Measurements from ENCODE around the gene PRDM2.
A peak's percentile ranks its signal among the peaks of the same experiment; 100 is the strongest.

PRDM2 gene

DNA sequence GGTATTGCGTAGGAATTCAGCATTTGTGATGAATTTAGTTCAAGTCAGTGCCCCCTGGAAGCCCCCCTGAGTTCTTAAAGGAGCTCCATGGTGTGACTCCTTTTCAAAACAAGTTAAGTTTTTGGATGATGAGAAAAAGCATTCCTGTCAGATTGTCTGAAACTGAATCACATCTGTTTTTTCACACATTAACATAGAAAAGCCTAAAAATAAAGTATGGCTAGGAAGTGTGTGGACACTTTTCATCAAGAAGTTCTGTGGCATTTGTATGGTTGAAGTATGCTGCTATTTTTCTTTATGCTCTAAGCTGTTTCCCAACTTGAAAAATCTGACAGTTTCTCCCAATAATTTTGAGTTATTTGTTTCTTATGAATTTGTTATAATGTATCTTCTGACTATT lies 33.7 kb downstream of the PRDM2 start:
- DNase-seq (ENCODE audit: low spot score): no peak

- no peak for DNase-seq (ENCODE audit: low spot score)
Measured at GRCh38 chr1:13735168-13735930, 35.4 kb downstream of the PRDM2 start.

DNA sequence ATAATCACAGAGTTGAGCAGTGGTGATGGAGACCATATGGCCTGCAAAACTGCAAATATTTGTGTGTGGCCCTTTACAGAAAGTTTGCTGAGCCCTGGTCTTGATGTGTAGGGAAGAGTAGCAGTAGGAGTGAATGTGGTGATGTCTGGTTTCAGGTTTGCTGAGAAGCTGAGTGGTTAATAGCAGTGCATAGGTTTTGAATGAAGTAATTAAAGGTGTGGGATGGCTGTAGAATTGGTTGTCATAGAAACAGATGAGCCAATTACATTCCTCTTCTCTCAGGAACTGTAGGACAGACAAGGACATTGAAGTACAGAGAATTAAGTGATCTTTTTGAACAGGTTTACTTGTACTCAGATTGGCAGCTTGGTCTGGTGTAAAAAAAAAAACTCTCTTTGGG lies 37.4 kb downstream of the PRDM2 start:
- no peak for DNase-seq (ENCODE audit: low spot score)

- DNase-seq (ENCODE audit: low spot score): no peak
Measured at GRCh38 chr1:13746342-13746741, 46.4 kb downstream of the PRDM2 start.

GRCh38 chr1:13748610-13749505 lies 48.9 kb downstream of the PRDM2 start:
- peak; percentile 97 for DNase-seq (ENCODE audit: low spot score)

DNA sequence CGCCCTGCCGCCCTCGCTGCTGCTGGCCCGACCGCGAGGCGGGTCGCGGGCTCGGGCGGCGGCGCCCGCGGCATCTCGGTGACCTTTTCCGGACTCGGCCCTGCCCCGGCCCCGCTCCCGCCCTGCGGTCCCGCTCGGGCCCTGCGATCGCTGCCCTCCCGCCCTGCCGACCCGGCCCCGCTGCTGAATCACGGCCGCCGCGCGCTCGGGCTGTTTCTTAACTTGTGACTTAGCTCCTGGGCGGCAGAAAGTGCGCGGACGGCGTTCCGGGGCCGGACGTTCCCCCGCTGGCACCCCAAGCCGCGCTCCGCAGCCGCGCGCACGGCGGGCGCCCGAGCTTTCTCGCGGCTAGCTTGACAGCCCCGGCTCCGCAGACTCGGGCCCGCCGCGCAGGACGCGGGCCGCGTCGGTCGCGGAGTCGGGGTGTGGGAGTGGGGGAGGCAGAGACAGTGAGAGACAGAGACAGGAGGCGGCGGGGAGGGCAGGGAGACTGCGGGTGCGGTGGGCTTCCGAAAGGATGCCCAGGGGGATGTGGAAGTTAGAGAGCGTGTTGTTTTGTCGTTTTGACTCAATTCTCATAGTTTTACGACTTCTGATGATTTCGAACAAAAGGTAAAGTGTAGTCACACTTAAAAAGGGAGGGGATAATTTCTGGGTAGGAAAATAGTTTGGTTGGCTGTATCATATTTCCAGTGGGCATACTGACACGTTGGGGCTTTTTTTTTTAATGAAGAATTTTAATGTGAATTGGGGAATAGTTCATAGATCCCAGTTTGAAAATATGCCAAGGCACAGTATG lies 49.8 kb downstream of the PRDM2 start:
- DNase-seq (ENCODE audit: low spot score): peak; percentile 42

DNA sequence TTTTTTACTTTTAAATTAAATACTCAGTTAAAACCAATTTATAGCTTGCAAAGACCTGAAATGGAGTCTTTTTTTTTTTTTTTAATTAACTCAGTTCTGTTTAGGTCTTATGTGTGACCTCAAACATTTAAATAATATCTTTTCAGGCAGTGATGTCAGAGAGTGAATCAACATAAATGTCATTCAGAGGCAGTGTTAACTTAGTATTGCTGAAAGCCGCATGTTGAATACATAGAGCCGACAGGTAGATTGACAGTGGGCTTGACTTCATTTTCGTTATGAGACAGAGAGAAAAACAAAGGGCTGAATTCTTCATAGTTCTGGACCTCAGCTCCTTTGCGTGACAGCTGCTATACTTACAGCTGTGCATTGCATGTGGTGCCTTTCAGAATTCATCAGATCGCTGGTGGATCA lies 51.5 kb downstream of the PRDM2 start:
- DNase-seq (ENCODE audit: low spot score): no peak

DNA sequence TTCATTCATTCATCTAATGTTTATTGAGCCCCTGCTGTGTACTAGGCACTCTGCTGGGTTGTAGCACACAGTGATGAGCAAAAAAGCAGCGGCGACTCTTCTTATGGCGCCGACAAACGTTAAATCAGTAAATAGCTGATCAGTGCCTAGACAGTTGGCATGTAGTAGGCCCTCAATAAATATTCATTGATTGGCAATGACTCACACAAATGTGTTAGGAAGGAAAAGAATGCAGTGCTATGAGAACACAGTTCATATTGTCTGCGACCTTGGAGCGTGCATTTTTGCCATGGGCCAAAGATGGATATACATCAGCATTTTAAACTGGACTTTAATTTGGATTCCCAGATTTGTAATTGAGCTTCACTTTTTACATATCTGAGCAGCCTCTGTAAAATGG lies 52.0 kb downstream of the PRDM2 start:
- DNase-seq (ENCODE audit: low spot score): no peak

DNA sequence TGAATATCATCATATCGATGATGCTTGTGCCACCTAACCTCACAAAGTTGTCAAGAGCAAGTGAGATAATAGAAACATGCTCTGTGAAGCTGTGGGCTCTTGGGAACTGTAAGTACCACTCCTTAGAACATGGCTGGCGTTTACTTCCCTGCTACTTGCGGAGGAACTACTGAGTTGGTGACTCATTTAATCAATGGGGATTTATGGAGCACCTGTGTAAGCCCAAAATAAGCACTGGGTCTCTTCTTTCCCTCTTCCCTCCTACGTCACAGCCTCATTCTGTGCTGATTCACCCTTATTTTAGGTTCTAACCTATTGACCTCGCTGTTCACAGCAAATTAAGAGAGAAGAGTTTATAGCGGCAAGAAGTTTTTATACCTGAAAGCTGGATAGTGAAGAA lies 52.9 kb downstream of the PRDM2 start:
- no peak for DNase-seq (ENCODE audit: low spot score)

DNA sequence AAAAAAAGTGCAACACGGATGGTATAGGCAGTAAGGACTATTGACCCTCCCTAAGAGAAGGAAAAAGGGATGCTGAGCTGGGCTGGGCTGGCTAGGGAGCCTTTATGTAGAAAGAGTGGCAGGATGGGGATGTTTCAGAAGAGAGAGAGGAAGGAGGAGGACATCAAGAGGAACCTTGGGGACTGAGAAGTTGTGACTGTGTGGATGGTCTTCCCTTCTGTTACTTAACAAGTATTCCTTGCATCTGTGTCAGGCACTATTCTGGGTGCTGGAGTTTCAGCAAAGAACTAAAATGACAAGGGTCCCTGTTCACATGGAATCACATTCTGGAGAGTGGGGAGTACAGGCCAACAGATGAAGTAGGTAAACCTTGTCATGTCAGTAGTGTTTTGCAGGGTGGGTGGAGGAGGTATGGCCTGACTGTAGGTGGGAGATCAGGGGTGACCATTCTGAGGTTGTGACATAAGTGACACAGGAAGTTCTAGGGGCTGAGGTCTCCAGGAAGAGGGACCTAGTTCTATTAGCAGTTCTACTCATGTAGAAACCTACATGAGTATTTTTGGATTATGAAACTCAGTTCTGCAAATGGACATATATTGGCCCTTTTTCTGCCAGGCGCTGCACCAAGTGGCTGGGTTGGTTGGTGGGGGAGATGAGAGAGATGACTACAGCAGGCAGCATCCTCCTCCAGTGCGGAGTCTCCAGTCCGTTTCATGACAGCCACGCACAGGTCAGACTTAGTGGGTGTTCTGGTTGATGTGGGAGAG lies 53.8 kb downstream of the PRDM2 start:
- no peak for DNase-seq (ENCODE audit: low spot score)

DNA sequence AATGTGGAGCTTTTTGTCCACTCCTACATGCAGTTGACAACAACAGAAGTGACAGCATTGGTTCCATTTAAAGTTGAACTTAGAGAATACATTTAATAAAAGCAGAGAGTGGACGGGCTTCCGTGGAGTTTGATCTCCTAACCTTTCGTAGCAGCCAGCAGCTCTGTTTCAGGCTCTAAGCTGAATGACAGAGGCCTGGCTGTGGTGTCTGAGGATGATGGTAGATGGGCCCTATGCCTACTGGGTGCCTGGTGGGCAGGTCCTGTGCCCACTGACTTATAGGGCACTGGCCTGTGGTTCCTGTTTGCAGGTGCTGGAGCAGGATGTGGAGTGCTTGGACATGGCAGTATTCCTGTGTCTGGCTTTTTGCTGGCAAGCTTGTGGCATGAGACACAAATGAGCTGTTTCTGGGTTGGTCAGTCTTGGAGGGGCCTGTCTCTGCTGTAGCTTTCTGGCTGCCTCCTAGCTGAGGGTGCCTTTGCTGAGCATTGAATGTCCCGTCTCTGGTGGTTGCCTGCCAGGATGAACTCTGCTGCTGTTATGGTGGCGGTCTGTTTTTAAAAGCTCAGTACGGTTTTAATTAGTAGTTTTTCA lies 54.6 kb downstream of the PRDM2 start:
- no peak for DNase-seq (ENCODE audit: low spot score)

DNA sequence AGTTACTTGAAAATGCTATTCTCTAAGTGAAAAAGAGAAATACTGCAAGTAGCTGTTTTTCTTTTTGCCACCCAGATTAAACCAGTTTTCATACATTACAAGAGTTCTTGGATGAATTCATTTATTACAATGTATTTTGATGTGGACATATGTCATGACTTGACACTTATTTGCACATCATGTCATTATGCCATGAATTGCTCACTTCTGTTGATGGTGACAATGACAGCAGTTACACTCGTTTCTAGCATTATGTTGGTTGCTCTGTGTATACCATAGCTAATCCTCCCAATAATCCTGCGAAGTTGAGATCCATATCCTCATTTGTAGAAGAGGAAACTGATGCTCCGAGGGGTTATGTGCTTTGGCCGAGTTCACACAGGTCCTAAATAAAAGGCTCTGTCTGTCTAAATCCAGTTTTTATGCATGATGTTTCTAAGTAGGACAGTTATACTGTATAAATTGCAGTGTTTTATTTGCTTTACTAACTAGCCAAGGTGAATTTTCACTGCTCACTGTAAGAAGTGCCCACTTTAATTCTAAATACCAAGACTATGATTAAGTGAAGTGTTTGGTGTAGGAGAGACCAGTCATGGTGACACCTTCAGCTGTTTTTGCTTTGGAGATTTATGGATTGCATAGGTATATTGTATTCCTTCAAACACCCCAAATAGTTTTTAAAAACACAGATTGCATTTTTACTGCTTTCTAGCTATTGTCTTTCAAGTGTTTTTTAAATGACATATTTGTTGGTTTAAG lies 56.7 kb downstream of the PRDM2 start:
- no peak for DNase-seq (ENCODE audit: low spot score)

- no peak for DNase-seq (ENCODE audit: low spot score)
Measured at GRCh38 chr1:13757693-13758092, 57.7 kb downstream of the PRDM2 start.

DNA sequence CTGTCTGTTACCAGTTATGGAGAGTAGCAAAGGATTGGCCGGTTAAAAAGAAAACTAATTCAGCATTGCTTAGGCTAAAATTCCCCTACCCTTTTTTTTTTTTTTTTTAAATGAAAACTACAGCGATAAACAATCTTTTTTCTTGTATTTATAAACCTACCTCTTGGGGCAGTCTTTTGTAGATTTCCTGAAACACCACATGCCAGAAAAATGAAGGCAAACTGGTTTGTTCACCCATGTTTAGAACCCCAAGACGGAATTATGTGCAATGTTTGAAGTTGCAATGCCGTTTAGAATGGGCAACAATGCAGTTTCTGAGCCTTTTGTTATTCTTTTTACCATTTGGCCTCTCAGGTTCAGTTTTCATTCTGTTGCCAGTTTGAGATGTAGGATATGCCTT lies 59.1 kb downstream of the PRDM2 start:
- DNase-seq (ENCODE audit: low spot score): no peak

GRCh38 chr1:13760340-13760739 lies 60.4 kb downstream of the PRDM2 start:
- no peak for DNase-seq (ENCODE audit: low spot score)

GRCh38 chr1:13760921-13761320 lies 60.9 kb downstream of the PRDM2 start:
- DNase-seq (ENCODE audit: low spot score): no peak

GRCh38 chr1:13761883-13762282 lies 61.9 kb downstream of the PRDM2 start:
- DNase-seq (ENCODE audit: low spot score): no peak

DNA sequence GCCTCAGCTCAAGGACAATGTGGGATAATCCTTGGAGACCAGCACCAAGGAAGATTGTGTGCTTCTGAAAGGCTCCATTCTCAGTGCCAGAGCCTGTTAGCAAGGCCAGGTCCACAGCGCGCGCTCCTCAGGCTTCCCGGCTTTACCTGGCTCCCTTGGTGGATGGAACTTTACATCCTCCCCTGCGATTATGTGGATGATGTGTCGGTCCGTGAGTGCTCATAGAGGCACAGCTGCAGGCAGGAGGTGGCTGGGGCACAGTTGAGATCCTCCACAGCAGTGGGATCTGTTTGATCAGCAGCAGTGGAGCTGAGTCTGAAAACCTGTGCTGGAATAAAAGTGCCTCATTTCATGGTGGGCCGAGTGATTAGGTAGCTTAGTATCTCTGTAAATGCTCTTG lies 62.7 kb downstream of the PRDM2 start:
- no peak for DNase-seq (ENCODE audit: low spot score)

GRCh38 chr1:13763222-13763621 lies 63.2 kb downstream of the PRDM2 start:
- DNase-seq (ENCODE audit: low spot score): no peak

- DNase-seq (ENCODE audit: low spot score): no peak
Measured at GRCh38 chr1:13763991-13764390, 64.0 kb downstream of the PRDM2 start.
